Measurements from ENCODE around the gene IDH1.

DNA sequence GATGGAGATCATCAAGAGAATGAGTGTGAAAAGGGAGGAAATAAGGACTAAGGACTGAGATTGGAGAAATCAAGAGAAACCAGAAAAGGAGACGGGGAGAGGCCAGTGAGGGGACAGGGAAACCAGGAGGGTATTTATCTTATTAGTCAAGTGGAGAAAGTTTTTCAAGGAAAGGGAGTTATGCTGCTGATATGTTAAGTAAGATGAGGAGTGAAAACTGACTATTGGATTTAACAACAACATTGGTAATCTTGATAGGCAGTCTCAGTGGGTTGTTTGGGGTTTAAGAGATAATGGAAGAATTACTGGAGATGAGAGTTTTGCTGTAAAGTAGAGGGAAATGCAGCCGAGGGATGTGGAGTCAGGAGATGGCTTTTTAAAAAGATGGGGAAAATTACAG is 41.7 kb upstream of the IDH1 start:
- TF ChIP-seq POLR2AphosphoS5 (IDR thresholded peaks at IDR 0.05; ENCODE audit: low read depth, low read length) (no peak), TAF1 (IDR thresholded peaks at IDR 0.05; ENCODE audit: borderline replicate concordance, insufficient read depth, low read length) (no peak), REST (IDR thresholded peaks at IDR 0.05; ENCODE audit: insufficient read depth in 1 of 2, low read depth in 2 of 2, low read length in 2 of 2) (no peak), SIN3A (IDR thresholded peaks at IDR 0.05; ENCODE audit: borderline replicate concordance, insufficient read depth, low read length) (no peak)
